ENCODE measurements around the gene ZBTB39.

The ZBTB39 gene

DNA sequence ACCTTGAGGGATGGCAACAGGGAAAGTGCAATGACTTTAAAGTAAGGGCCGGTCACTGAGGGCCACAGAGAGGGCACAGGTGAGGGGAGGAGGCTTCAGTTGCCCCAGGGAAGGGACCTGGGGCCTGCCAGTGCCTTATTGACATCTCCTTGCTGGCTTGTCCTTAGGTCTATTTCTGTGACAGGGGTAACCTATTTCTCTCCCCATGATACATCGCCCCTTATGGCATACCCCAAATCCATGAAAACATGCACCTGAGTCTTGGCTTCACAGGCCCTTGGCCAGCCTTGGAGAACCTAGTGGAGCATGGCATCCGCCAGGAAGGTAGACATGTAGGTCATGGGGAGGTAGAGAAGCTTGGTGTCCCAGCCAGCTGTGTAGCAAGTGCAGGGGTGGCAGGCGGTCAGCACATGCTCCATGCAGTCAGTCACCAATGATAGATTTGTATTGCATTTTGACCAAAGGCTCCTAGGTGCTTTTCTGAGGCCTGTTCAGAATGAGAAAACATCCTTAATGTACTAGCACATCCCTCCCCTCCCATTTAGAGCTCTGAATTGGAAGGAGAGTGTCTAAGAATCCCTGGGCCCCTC, 25.3 kb downstream of the ZBTB39 start:
- no peak for TF ChIP-seq FOXM1 (IDR thresholded peaks at IDR 0.05; ENCODE audit: borderline replicate concordance, low read depth)
- no peak for TF ChIP-seq ZBTB7A (IDR thresholded peaks at IDR 0.05; ENCODE audit: low read depth)
- TF ChIP-seq TCF12 (IDR thresholded peaks at IDR 0.05; ENCODE audit: low read depth), result no peak
- no peak for TF ChIP-seq EP300 (IDR thresholded peaks at IDR 0.05; ENCODE audit: borderline replicate concordance)
- TF ChIP-seq CREB1 (IDR thresholded peaks at IDR 0.05; ENCODE audit: low read depth), result no peak
- TF ChIP-seq CEBPB (IDR thresholded peaks at IDR 0.05), result no peak
- TF ChIP-seq, protein P1, sequence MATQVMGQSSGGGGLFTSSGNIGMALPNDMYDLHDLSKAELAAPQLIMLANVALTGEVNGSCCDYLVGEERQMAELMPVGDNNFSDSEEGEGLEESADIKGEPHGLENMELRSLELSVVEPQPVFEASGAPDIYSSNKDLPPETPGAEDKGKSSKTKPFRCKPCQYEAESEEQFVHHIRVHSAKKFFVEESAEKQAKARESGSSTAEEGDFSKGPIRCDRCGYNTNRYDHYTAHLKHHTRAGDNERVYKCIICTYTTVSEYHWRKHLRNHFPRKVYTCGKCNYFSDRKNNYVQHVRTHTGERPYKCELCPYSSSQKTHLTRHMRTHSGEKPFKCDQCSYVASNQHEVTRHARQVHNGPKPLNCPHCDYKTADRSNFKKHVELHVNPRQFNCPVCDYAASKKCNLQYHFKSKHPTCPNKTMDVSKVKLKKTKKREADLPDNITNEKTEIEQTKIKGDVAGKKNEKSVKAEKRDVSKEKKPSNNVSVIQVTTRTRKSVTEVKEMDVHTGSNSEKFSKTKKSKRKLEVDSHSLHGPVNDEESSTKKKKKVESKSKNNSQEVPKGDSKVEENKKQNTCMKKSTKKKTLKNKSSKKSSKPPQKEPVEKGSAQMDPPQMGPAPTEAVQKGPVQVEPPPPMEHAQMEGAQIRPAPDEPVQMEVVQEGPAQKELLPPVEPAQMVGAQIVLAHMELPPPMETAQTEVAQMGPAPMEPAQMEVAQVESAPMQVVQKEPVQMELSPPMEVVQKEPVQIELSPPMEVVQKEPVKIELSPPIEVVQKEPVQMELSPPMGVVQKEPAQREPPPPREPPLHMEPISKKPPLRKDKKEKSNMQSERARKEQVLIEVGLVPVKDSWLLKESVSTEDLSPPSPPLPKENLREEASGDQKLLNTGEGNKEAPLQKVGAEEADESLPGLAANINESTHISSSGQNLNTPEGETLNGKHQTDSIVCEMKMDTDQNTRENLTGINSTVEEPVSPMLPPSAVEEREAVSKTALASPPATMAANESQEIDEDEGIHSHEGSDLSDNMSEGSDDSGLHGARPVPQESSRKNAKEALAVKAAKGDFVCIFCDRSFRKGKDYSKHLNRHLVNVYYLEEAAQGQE (IDR thresholded peaks at IDR 0.05; ENCODE audit: low read depth), result no peak
- no peak for TF ChIP-seq RAD21 (IDR thresholded peaks at IDR 0.05; ENCODE audit: low read depth)
- TF ChIP-seq TAF1 (IDR thresholded peaks at IDR 0.05; ENCODE audit: low read depth), result no peak
- TF ChIP-seq TEAD4 (IDR thresholded peaks at IDR 0.05), result no peak
- TF ChIP-seq EGR1 (IDR thresholded peaks at IDR 0.05), result no peak
- TF ChIP-seq, protein P2, sequence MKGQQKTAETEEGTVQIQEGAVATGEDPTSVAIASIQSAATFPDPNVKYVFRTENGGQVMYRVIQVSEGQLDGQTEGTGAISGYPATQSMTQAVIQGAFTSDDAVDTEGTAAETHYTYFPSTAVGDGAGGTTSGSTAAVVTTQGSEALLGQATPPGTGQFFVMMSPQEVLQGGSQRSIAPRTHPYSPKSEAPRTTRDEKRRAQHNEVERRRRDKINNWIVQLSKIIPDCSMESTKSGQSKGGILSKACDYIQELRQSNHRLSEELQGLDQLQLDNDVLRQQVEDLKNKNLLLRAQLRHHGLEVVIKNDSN (IDR thresholded peaks at IDR 0.05), result no peak
- no peak for TF ChIP-seq NFIC (IDR thresholded peaks at IDR 0.05)
- TF ChIP-seq, protein P3, sequence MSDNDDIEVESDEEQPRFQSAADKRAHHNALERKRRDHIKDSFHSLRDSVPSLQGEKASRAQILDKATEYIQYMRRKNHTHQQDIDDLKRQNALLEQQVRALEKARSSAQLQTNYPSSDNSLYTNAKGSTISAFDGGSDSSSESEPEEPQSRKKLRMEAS (IDR thresholded peaks at IDR 0.05), result no peak
- TF ChIP-seq YY1 (IDR thresholded peaks at IDR 0.05; ENCODE audit: low read depth), result no peak

DNA sequence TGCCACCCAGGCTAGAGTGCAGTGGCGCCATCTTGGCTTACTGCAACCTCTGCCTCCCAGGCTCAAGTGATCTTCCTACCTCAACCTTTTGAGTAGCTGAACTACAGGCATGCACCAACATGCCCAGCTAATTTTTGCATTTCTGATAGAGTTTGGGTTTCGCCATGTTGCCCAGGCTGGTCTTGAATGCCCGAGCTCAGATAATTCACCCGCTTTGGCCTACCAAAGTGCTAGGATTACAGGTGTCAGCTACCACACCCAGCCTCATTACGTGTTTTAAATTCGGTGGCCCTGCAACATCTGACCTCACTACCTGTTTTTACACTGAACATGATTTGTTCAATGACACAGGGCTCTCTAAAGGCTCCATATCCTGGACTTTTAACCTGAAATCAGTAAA, 26.1 kb downstream of the ZBTB39 start:
- TF ChIP-seq ZBTB7A (IDR thresholded peaks at IDR 0.05; ENCODE audit: low read depth) (no peak), RAD21 (IDR thresholded peaks at IDR 0.05; ENCODE audit: low read depth) (no peak), NFIC (IDR thresholded peaks at IDR 0.05) (no peak), EP300 (IDR thresholded peaks at IDR 0.05; ENCODE audit: borderline replicate concordance) (no peak), CREB1 (IDR thresholded peaks at IDR 0.05; ENCODE audit: low read depth) (no peak), TAF1 (IDR thresholded peaks at IDR 0.05; ENCODE audit: low read depth) (no peak), EGR1 (IDR thresholded peaks at IDR 0.05) (no peak), TEAD4 (IDR thresholded peaks at IDR 0.05) (no peak)
- TF ChIP-seq, protein P2 (IDR thresholded peaks at IDR 0.05), result no peak
- TF ChIP-seq, protein P1 (IDR thresholded peaks at IDR 0.05; ENCODE audit: low read depth), result no peak
- TF ChIP-seq, protein P3 (IDR thresholded peaks at IDR 0.05), result no peak

DNA sequence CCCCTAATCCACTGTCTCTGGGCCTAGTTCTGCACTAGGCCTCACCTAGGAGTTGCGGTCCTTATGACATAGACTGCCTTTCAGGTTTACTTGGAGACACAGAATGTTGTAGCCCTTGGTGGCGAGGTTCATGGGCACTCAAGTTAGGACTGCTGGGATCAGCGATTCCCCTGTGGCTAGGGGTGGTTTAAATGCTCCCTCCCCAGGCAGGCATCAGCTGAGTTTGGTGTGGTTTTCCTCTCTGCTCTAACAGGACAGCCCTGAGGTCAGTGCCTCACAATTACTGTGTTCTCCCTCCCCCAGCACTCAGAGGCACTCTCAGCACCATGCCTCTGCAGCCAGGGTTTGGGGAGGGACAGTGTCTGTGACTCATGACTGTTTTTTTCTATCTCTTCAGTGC, 26.7 kb downstream of the ZBTB39 start:
- TF ChIP-seq, protein P1 (IDR thresholded peaks at IDR 0.05; ENCODE audit: low read depth), result no peak
- TF ChIP-seq TEAD4 (IDR thresholded peaks at IDR 0.05) (no peak), CEBPB (IDR thresholded peaks at IDR 0.05) (no peak), RAD21 (IDR thresholded peaks at IDR 0.05; ENCODE audit: low read depth) (no peak), ZBTB7A (IDR thresholded peaks at IDR 0.05; ENCODE audit: low read depth) (no peak), EP300 (IDR thresholded peaks at IDR 0.05; ENCODE audit: borderline replicate concordance) (no peak), TAF1 (IDR thresholded peaks at IDR 0.05; ENCODE audit: low read depth) (no peak), TCF12 (IDR thresholded peaks at IDR 0.05; ENCODE audit: low read depth) (no peak), YY1 (IDR thresholded peaks at IDR 0.05; ENCODE audit: low read depth) (no peak), CREB1 (IDR thresholded peaks at IDR 0.05; ENCODE audit: low read depth) (no peak), EGR1 (IDR thresholded peaks at IDR 0.05) (no peak), FOXM1 (IDR thresholded peaks at IDR 0.05; ENCODE audit: borderline replicate concordance, low read depth) (no peak)
- TF ChIP-seq, protein P3 (IDR thresholded peaks at IDR 0.05), result no peak
